HG03354 (cell line): ENCODE results near the gene CD180.

ENCODE experiments used
- ATAC-seq: cut with Tn5 transposase; IDR thresholded peaks from one replicate; pipeline ENCODE4 v1.9.1; 2021; ENCODE audit warnings: mild to moderate bottlenecking; ENCODE audit not compliant: unreplicated experiment, poor library complexity, severe bottlenecking

Gene CD180

GRCh38 chr5:67214707-67215447, 18.3 kb upstream of the CD180 start:
- ATAC-seq = no peak

GRCh38 chr5:67214036-67214435, 17.4 kb upstream of the CD180 start:
- no peak for ATAC-seq

DNA sequence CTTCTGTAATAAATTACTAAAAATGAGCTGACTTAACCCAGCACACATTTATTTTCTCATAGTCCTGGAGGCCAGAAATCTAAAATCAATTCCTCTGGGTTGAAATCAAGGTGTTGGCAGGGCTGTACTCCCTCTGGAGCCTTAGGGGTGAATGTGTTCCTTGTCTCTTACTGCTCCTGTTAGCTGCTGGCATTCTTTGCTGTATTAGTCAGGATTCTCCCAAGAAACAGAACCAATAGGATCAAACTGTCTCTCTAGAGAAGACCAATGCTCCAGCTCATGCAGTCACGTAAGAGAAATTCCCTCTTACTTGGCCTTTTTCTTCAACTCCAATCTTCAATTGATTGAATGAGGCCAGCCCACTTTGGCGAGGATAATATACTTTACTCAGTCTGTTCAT, 15.3 kb upstream of the CD180 start:
- no peak for ATAC-seq

DNA sequence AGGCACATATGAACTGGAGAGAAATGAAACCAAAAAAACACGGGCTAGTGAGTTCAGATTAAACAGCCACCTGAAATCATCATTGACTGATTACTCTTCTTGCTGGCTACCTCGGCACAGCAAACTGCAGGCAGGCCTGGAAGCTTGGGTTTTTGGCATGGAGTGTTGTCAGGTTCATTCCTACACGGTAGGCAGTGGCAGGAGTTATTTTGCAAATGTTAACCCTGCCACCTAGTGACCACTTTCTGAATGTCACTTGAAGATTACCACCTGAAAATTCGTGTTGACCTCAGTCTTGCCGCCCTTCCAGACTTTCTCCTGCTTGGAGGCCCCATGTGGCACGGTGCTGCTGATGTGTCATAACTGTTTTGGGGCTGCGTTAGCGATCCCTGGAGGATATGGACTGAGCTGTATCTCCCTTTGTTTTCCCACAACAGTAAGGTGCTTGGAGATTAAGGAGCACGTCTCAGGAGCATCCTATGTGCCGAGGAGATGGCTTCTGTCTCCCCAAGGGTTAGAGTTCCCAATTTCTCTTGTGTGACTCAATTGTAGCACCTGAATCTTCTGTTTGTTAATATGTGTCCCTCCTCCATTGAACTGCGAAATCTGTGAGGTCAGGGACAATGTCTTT, 12.7 kb upstream of the CD180 start:
- ATAC-seq = peak; percentile 40

DNA sequence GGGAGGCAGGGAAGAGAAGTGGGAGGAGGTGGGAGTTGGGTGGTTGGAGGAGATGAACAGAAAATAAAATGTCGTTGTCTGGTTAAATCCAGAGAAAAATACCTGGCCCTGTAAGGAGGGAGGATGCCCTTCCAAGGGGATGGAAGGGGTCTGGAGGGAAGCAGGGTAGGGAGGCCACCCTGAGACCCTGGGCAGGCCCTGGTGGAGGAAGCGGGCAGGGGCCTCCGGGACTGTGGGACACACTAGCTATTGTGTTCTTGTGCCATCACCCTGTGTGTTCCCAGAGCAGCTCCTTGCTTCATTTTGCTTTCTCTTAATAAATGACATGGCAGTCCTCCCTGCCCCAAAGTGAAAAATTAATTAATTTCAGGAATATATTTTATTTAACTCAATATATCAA, 11.8 kb upstream of the CD180 start:
- ATAC-seq = no peak

DNA sequence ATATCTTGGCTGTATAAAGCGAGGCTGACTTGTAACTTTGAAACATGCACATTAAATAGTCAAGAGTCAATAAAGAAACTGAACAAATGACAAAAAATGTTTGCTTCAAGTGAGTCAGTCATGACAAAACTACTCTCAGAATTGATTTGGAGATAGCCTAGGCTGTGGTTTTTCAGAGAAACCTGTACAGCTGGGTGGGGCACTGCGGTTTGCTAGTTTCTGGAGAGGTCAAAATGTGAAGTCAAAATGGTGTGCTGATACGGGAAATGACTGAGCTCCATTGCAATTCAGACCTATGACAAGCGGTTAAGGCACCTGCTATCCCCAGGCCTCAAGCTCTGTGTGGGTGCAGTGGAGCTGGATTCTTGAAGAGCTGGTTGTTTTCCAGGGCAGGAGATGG, 10.3 kb upstream of the CD180 start:
- peak; percentile 84 for ATAC-seq

- peak; percentile 44 for ATAC-seq
Observed at GRCh38 chr5:67206461-67206860, 9.9 kb upstream of the CD180 start.

GRCh38 chr5:67205981-67206380, 9.4 kb upstream of the CD180 start:
- no peak for ATAC-seq

GRCh38 chr5:67204821-67205220, 8.2 kb upstream of the CD180 start:
- ATAC-seq = no peak

DNA sequence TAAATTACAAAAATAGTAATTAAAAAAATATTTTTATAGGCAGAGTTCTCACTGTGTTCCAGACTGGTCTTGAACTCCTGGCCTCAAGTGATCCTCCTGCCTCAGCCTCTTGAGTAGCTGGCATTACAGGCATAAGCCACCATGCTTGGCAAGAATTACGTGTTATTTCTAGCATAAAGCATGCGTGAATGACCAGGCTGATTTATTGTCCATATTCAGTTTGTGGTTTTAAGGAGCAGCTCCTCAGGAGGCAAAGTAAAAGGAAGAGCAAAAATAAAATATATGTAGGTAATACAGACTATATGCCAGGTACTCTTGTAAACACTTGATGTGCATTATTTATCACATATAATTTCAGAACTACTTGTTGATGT, 7.1 kb upstream of the CD180 start:
- ATAC-seq = no peak

GRCh38 chr5:67202828-67203227, 6.2 kb upstream of the CD180 start:
- no peak for ATAC-seq

DNA sequence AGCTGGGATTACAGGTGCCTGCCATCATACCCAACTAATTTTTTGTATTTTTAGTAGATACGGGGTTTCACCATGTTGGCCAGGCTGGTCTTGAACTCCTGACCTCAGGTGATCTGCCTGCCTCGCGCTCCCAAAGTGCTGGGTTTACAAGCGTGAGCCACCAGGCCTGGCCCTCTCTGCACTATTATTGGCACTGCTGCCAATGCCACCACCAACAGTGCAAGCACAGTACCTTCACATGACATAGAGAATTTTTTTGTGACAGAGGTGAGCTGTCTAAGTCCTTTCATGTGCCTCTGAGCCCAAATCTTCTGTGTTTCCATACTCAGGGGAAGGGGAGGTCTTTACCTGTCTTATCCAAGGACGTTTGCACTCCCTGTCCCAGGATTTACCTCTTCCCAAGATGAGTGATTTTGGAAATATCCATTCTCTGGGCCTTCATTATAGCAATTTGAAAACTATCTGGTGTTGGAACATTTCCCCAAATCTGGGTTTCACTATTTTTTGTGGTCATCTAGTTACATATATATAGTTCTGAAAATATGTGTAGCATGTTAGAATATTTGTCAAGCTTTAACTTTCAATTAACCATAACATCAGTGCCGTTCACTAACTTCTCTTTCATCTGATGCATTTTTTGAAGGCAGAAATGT, 5.4 kb upstream of the CD180 start:
- peak; percentile 22 for ATAC-seq

DNA sequence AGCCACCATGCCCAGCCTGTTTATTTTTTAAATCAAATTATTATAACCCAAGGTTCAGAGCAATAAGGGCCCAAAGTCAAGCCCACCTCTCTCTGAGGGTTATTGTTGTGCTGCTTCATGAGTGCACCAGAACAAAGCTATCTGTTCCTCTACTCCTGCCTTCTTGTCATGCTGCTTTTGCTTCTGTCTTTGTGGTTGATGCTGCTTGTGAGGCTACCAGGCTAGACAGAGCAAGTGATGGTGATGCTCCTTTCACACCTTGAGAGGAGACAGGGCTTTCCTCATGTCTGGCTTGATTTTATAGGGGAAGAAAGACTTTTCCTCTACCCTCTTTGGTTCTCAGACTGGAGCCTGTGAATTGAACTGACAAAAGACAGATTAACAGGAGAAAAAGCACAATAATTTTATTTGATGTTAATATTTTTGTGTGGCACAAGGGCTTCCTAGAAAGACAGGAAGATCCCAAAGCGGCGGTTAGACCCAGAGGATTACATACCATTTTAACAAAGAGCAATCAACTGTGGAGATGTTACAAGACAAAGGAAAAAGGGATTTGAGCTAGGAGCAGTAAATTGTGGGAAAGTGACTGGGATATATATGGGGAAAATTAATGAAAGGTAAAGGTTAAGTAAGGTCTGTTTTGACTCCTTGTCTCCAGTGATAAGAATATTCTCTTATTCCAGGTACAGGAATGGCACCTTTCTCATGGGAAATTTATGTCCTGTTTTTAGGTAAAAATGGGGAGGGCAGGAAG, 4.4 kb upstream of the CD180 start:
- peak; percentile 29 for ATAC-seq

- peak; percentile 17 for ATAC-seq
Observed at GRCh38 chr5:67199859-67200258, 3.3 kb upstream of the CD180 start.

DNA sequence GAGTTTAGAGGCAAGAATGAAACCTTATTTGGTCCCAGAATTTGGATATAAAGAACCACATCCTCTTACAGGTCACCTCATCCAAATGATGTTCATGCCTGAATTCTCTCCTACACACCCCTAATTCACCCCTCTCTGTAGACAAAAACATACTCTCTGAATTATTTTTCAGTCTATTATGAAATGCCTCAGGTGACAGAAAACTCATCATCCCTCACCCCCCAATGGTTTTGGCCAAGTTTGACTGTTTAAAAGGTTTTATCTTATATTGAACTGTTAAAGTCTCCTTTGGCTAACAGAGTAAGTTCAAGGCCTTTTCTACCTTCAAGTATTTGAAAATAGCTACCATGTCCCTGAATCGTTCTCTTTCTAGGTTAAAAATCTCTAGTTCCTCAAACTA, 2.3 kb upstream of the CD180 start:
- no peak for ATAC-seq

GRCh38 chr5:67197536-67197935, 937 bp upstream of the CD180 start:
- ATAC-seq = no peak

GRCh38 chr5:67195406-67196275, 958 bp downstream of the CD180 start:
- ATAC-seq = peak; percentile 33

- no peak for ATAC-seq
Observed at GRCh38 chr5:67194166-67194565, 2.4 kb downstream of the CD180 start.

- no peak for ATAC-seq
Observed at GRCh38 chr5:67193439-67193807, 3.2 kb downstream of the CD180 start.
